HG03460 (cell line): ENCODE data around the gene HOXD3.
A peak's percentile ranks its signal among the peaks of the same experiment; 100 is the strongest.

Experiments used
- ATAC-seq: cut with Tn5 transposase; IDR thresholded peaks from one replicate; pipeline ENCODE4 v1.9.1; 2021; ENCODE audit not compliant: unreplicated experiment

HOXD3 gene

GRCh38 chr2:176132205-176133171 is 24.6 kb upstream of the HOXD3 start:
- ATAC-seq: no peak

DNA sequence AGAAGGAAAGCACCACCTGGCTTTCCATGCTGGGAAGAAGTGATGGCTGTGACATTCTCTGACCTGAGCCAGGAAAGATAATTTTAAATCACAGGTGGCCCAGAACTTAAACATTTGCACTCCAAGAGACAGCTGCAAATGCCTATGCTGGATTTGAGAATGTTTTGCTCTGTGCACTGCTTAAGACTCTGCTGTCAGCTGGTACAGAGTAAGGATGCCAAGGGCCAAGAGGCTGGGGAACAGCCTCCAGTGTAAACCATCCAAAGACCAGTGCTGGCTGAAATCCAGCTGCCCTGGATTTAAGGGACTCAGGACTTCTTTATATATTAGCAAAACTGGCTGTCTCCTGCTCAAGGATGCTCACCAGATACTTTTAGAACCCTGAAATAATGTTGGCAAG is 23.7 kb upstream of the HOXD3 start:
- ATAC-seq: no peak

DNA sequence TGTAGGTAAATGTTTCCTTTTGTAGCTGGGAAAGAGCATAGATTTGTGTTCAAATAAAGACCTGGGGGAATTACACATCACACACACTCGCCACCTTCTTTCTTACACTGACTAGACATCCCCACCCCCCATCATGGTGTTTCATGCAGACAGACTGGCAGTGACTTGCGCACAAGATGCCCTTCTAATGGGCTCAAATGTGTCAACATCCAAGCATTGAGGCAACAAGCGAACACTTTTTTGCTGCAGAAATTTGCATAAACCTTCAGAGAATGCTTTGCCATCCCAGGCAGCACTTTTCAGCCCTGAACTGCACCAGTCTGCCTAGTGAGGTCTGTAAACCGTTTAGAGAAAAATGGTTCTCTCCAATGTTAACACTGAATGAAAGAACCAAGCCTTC is 23.1 kb upstream of the HOXD3 start:
- no peak for ATAC-seq

DNA sequence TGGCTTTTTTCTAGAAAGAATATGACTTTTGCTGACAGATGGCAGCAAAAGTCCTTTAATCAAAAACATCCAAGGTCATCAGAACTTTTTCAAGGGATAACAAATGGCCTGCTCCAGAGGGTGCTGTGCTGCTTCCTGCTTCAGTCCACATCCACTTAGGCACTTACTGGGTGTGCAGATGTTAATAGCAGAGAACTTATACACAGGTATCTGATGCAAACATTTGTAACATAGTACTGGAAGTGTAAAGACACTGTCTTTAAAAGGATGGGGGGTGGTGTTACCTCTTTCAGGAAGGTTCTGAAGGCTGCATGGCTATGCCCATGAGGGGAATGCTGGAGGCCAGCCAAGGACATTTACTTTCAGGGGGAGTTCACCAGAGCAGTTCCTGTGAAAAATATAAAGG is 22.1 kb upstream of the HOXD3 start:
- no peak for ATAC-seq

GRCh38 chr2:176136374-176137251 is 20.5 kb upstream of the HOXD3 start:
- ATAC-seq: no peak

GRCh38 chr2:176137252-176137580 is 19.9 kb upstream of the HOXD3 start:
- ATAC-seq: no peak

DNA sequence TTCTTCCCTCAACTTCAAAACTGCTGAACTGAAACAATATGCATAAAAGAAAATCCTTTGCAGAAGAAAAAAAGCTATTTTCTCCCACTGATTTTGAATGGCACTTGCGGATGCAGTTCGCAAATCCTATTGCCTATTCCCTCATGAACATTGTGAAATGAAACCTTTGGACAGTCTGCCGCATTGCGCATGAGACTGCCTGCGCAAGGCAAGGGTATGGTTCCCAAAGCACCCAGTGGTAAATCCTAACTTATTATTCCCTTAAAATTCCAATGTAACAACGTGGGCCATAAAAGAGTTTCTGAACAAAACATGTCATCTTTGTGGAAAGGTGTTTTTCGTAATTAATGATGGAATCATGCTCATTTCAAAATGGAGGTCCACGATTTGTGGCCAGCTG is 19.2 kb upstream of the HOXD3 start:
- ATAC-seq: no peak

DNA sequence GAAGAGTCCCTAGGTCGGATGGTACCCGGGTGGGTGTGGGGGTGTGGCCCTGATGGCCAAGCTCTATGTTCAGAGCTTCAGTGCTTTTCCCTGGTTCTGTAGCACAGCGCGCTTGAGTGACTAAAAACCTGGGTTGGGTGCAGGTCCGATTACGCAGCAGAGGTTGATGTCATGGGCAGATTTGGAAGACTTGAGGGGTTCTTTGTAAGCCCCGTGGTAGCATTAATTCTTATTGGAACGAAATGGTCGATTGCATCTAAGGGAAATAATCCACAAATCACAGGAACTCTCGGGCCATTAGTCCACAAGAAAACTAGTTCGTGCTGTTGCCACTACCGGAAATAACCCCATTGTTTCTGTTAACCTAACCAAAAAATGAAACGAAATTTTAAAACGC is 18.6 kb upstream of the HOXD3 start:
- ATAC-seq: no peak

- ATAC-seq: no peak
Observed at GRCh38 chr2:176138923-176139660, 18.0 kb upstream of the HOXD3 start.

DNA sequence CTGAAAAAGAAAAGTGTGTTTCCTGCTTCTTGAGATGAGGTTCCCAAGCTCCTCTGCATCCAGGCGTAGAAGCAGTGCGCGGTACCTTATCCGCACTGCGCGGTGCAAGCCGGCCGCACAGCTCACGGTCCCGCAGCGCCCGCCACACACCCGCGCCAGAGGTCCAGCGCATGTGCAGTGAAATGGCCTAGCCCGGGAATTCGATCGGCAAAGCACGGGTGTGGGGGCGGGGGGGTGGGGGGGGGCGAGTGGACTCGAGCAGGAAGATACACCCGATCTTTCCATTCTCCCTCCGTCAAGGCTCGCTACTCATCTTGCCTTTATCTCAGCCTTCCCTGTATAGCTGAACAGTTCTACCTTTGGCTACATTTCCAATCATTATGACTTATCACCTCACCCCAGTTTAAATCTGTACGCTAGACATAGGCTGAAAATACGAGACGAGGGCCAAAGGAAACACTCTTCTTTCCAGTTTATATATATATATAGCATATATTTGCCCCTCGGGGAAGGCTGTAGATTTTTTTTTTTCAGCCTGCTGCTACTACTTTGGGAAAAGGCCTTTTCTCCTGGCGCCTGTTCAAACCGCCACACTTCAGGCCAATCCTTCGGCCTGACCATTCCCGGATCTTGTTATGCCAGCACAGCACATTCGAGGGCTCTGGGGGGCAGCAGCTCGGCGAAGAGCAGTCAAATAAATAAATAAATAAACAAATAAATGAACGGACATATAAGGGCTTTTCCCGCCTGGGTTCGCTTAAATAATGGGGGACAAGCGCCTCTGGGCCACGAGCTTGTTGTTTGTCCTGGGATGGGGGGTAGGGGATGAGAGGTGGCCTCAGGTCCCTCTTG is 17.2 kb upstream of the HOXD3 start:
- ATAC-seq: no peak

- ATAC-seq: peak; percentile 86
Observed at GRCh38 chr2:176140513-176141317, 16.4 kb upstream of the HOXD3 start.

DNA sequence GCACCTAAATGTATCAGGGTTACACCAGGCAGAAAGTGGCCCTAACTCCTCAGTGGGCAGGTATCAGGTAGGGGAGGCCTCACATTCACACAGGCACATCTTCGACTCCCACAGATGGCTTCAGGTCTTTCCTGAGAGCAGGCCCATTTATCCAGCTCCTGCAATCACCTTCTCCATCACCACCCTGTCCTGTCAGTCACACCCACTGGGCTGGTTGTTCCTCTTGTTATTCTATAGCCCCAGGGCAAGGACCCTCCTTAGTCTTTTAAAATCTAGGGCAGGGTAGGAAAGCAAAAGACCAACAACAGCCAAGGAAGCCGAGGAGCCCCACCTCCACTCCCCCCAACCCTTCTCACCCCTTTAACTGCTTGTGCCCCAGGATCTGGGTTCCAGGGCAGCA is 14.8 kb upstream of the HOXD3 start:
- ATAC-seq: no peak

DNA sequence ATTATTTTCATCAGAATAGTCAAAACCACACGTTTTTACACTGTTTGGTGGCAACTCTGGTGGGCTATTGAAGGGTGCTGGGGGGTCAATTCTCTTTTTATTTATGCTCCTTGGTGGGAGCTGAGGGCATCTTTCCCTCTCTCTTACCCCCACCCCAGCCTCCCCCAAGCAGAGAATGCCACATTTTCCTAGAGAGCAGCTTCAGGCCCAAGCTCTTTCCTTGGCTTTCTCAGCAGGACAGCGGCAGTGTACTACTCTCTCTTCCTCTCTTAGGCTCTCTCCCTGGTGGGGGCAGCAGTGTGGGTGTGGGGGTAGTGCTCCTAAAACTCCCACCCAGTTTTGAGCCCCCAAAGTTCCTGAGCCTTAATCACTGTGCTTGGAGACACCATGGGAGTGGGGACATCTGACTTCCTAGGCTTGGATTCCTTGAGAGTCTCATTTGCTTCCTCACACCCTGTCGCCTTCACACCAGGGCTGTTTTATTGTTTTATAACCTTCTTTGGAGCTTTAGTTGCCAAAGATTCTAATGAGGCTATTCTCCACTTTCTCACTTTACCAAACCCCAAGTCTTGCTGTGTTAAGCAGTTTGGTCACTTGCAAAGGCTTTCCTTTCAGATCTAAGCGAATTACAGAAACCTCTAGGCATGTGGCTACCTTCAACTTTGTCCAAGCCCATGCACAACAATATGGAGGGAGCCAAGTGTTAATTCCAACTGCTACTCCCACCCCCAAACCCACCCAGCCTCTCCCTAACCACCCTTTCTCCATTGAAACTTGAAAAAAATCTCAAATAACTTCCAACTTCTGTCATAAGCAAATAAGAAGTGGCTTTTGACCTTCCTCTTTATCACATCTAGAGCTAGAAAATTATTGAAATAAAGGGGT is 11.8 kb upstream of the HOXD3 start:
- no peak for ATAC-seq

- no peak for ATAC-seq
Observed at GRCh38 chr2:176146101-176146500, 11.0 kb upstream of the HOXD3 start.

GRCh38 chr2:176146645-176147044 is 10.5 kb upstream of the HOXD3 start:
- no peak for ATAC-seq

DNA sequence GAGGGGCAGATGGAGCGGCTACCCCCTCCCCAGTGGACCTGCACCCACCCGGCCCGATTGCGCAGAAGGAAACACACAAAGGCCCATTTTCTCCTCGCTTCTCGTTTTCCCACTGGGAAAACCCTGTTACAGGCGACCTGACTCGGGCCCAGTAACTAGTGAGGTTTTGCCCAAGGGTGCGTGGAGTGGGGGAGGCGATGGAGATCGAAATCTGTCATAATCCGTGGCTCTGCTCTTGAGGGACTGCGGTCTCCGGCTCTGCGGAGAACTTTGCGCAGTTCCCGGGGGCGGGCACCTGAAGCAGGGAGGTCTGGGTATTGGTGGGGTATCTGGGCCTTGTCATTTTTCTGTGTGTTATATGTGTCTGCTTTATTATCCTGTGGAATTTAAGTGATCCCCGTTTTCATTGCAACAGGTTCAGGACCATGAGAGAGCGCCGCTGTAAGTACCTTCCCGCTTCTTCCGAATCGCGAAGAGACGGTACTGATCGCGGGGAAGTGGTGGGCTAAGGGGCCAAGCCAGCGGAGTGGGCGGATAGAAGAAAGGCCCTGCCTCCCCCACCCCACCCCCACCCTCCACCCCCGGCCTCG is 9.8 kb upstream of the HOXD3 start:
- no peak for ATAC-seq

DNA sequence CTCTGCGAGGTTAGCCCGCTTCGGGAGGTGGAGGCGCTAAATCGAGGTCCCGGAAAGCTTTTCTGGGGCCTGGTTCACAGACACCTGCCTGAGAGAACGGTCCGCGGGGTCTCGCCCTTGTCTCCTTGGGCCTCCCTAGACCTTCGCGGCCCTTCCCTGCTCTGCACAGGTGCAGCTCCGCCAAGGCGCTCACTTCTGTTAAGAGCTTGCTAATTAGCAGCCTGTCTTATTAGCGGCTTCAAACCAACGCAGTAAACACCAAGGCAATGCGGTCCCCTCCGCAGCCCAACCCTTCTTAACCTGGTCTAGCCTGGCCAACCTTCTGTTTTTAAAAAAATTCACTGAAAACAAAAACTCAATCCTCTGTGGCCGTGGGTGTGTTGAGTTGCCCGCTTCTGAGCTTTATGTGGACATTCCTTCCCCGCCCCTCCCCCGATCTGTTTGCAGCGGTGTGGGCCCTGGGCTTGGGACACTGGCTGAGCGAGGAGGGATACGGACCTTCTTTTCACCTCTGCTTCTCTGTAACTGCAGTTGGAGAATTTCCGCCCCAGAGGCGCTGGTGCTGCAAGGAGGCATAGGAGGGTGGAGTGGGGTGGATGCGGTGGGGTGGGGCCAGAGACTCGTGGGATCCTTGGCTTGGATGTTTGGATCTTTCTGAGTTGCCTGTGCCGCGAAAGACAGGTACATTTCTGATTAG is 9.2 kb upstream of the HOXD3 start:
- no peak for ATAC-seq
